Natural killer cell treated with Interleukin-12 subunit alpha and Interleukin-12 subunit beta and Interleukin-15 and Interleukin-18, amount 100 ng/mL, for 72 hours (primary cell): ENCODE data around the gene PRDM16. TPM values are rescaled to one million over a fixed set of nuclear protein-coding genes. Genes with fewer than 3 reads are reported as not detected.
A peak's percentile ranks its signal among the peaks of the same experiment; 100 is the strongest.

Source experiments
- ATAC-seq, 2 donors: fragments of 150-1000 bp; cut with Tn5 transposase in 1 of 2; sonication (Bioruptor Pico), chemical (Tn5 transposase) in 1 of 2; 2 replicates each; pipeline ENCODE4 v1.10.0; 2021
- DNase-seq: peaks from one replicate; pipeline ENCODE4 v3.0.0; 2022; ENCODE audit warnings: low spot score
- H3K27ac Mint-ChIP-seq, 2 donors: 1 replicate in 1 of 2; 2 replicates in 1 of 2; pipeline ENCODE4 v1.8.0; 2022; ENCODE audit warnings: mixed read lengths in 2 of 2, mild to moderate bottlenecking in 1 of 2, moderate library complexity in 1 of 2
- H3K27me3 Mint-ChIP-seq, 2 donors: 1 replicate in 1 of 2; 2 replicates in 1 of 2; pipeline ENCODE4 v1.8.0; 2022; ENCODE audit warnings: mixed read lengths in 2 of 2
- H3K36me3 Mint-ChIP-seq: one replicate; pipeline ENCODE4 v1.8.0; 2022; ENCODE audit warnings: mixed read lengths
- H3K4me1 Mint-ChIP-seq, 2 donors: 1 replicate in 1 of 2; 2 replicates in 1 of 2; pipeline ENCODE4 v1.8.0; 2022; ENCODE audit warnings: low read depth in 2 of 2, mixed read lengths in 2 of 2, mild to moderate bottlenecking in 1 of 2
- H3K4me3 Mint-ChIP-seq: one replicate; pipeline ENCODE4 v1.8.0; 2022; ENCODE audit warnings: mixed read lengths
- H3K9me3 Mint-ChIP-seq: 2 replicates; pipeline ENCODE4 v1.8.0; 2022; ENCODE audit warnings: mixed read lengths
- total RNA-seq, 2 donors: library from RNA; stranded (reverse); gene quantifications; one replicate each; pipeline ENCODE4 v1.2.3, GENCODE V29; 2022

PRDM16 gene
- total RNA-seq, 2 donors from 2014 or later: not detected

- Mint-ChIP-seq H3K36me3 (no peaks in the 10 kb centered on the region), H3K4me3 (no peak overlapping the region), H3K27me3 (no peaks in the 10 kb centered on the region), H3K27ac (no peak overlapping the region), H3K4me1 (no peaks in the 10 kb centered on the region), H3K9me3 (no peaks in the 10 kb centered on the region)
- ATAC-seq: no peak
- peak; percentile 59 for DNase-seq
Observed at GRCh38 chr1:3028531-3029282, 40.3 kb upstream of the PRDM16 start.

- no peak overlapping the region for H3K4me3 Mint-ChIP-seq
- peak; percentile 34 for DNase-seq
- no peaks in the 10 kb centered on the region for H3K9me3 Mint-ChIP-seq
- H3K36me3 Mint-ChIP-seq: no peaks in the 10 kb centered on the region
- no peaks in the 10 kb centered on the region for H3K27me3 Mint-ChIP-seq
- ATAC-seq: no peak
- H3K4me1 Mint-ChIP-seq: no peaks in the 10 kb centered on the region
- no peak overlapping the region for H3K27ac Mint-ChIP-seq
Observed at GRCh38 chr1:3029481-3029961, 39.5 kb upstream of the PRDM16 start.

GRCh38 chr1:3029991-3030662 lies 38.9 kb upstream of the PRDM16 start:
- Mint-ChIP-seq H3K4me1 (no peaks in the 10 kb centered on the region), H3K27ac (no peak overlapping the region), H3K27me3 (no peaks in the 10 kb centered on the region), H3K9me3 (no peaks in the 10 kb centered on the region), H3K36me3 (no peaks in the 10 kb centered on the region), H3K4me3 (no peak overlapping the region)
- DNase-seq: peak; percentile 56
- ATAC-seq: no peak

DNA sequence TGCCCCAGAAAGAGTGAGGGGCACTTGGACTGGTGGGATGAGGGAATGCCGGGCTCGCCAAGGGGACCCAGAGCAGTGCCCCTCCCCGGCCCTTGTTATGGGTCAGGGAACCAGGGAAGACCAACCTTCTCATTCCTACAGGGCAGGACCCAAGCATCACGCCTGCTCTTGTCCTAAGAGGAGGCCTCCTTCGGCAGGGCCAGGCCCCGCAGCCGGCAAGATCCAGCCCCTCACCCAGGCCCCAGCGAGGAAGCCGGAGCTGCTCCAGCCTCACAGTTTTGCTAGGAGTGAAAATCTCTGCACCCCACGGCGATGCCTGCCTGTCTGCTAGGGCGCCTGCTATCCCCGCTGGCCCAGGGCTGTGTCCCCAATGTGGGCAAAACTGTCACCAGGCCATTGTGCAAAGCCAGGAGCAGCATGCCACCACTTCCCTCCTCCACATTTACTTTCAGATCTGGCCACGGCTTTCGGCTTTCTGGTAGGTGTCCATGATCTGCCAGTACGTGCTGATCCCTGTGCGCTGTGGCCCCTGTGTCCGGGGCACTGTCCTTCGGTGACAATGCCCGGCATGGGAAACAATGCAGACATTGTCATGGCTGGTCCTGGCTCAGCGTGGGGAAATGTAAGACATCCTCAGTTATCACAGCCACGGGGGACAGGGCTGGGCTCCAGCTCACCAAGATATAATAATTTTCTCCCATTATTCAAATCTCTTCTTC lies 38.2 kb upstream of the PRDM16 start:
- H3K4me1 Mint-ChIP-seq: no peaks in the 10 kb centered on the region
- no peak overlapping the region for H3K4me3 Mint-ChIP-seq
- H3K27me3 Mint-ChIP-seq: no peaks in the 10 kb centered on the region
- no peak overlapping the region for H3K27ac Mint-ChIP-seq
- H3K9me3 Mint-ChIP-seq: no peaks in the 10 kb centered on the region
- H3K36me3 Mint-ChIP-seq: no peaks in the 10 kb centered on the region
- ATAC-seq (no peak), DNase-seq (no peak)

DNA sequence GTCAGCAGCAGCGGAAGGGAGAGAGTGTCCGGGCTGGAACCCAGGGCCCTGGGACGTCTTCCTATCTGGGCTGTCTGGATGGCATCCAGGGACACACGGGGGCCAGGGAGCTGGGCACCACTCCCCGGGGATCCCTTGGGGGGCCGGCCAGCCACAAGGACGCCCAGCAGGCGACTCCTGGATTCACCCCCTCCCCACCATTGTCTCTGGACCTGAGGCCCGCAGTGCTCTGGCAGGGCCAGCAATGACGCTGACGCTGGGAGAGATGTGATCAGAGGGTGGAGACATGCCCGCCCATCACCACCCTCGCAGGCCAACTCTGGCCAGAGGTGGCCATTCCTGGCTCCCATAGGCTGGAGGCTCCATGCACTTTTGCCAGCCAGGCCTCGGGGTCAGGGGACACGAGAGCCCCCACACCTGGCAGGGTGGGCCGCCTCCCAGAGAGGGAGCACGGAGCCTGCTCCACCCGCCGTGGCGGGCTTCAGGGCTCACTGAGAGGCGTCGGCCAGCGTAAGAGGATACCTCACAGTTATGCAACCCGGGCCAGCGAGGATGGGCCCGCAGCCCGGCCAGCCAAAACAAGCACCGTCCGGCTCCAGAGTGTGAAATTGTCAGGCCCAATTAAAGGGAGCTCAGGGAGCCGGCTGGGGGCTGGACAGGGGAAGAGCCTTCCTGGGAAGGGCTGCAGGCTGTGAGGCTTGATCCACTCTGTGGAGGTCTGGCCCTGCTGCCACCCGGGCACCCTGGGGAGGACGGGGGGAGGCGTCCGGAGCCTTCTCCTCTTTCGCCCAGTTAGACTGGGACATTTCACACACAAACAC lies 37.4 kb upstream of the PRDM16 start:
- H3K4me3 Mint-ChIP-seq: no peak overlapping the region
- DNase-seq: peak; percentile 18
- no peak overlapping the region for H3K27ac Mint-ChIP-seq
- no peaks in the 10 kb centered on the region for H3K9me3 Mint-ChIP-seq
- H3K36me3 Mint-ChIP-seq: no peaks in the 10 kb centered on the region
- ATAC-seq: no peak
- H3K27me3 Mint-ChIP-seq: no peaks in the 10 kb centered on the region
- H3K4me1 Mint-ChIP-seq: no peaks in the 10 kb centered on the region

DNA sequence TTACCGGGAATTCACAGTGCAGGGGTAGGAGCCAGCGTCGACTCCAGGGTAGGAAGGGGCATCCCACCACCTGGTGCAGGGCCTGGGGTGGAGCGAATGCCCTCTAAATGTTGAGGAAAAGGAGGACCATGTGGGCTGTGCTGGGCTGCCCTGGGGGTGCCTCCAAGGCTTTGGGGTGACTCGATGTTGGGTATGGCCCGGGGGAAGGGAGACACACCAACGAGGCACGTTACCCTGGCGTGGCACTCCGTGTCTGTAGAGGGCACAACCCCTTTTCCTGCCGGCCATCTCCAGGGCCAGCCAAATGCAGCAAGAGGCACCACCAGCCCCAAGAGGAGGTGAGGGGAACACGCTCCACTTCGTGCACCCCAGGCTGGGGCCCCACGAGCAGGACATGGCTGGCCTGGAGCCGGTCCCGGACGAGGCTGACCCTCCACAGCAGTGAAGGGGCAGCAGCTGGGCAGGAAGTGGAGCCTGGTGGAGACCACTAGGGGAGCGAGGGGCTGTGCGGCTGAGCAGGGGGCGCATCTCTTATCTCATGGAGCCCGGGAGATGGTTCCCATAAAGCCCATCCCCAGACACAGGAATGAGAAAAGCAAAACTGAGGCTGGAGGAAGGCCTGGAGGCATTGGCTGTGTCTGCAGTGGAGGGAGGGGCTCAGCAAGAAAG lies 36.5 kb upstream of the PRDM16 start:
- H3K9me3 Mint-ChIP-seq: no peaks in the 10 kb centered on the region
- no peak overlapping the region for H3K4me3 Mint-ChIP-seq
- no peaks in the 10 kb centered on the region for H3K27me3 Mint-ChIP-seq
- peak; percentile 38 for DNase-seq
- H3K36me3 Mint-ChIP-seq: no peaks in the 10 kb centered on the region
- H3K27ac Mint-ChIP-seq: no peak overlapping the region
- no peaks in the 10 kb centered on the region for H3K4me1 Mint-ChIP-seq
- no peak for ATAC-seq

GRCh38 chr1:3033040-3033789 lies 35.8 kb upstream of the PRDM16 start:
- Mint-ChIP-seq H3K4me3 (no peak overlapping the region), H3K36me3 (no peaks in the 10 kb centered on the region), H3K9me3 (no peaks in the 10 kb centered on the region), H3K27me3 (no peaks in the 10 kb centered on the region), H3K27ac (no peak overlapping the region), H3K4me1 (no peaks in the 10 kb centered on the region)
- ATAC-seq (no peak), DNase-seq (peak; percentile 56)

DNA sequence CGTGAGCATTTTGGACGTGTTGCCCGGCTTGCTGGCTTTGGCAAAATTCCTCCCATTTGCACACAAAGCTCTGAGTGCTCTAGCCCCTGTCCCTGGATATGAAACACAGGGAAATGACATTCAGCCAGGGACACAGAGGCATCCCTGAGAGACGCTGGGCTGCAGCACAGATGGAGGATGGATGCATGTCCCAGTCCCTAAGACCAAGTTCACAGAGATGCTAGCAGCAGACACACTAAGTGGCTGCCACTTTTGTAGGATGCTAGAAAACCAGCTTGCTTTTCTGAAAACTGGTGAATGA lies 35.3 kb upstream of the PRDM16 start:
- Mint-ChIP-seq H3K9me3 (no peaks in the 10 kb centered on the region), H3K4me3 (no peak overlapping the region), H3K27me3 (no peaks in the 10 kb centered on the region), H3K27ac (no peak overlapping the region), H3K4me1 (no peaks in the 10 kb centered on the region), H3K36me3 (no peaks in the 10 kb centered on the region)
- no peak for ATAC-seq
- no peak for DNase-seq

- no peak for ATAC-seq
- H3K36me3 Mint-ChIP-seq: no peaks in the 10 kb centered on the region
Observed at GRCh38 chr1:3034162-3034561, 34.8 kb upstream of the PRDM16 start.

GRCh38 chr1:3034728-3035562 lies 34.1 kb upstream of the PRDM16 start:
- H3K27ac Mint-ChIP-seq: no peak overlapping the region

More at GRCh38 chr1:3034162-3034561, 34.8 kb upstream of the PRDM16 start:
- Mint-ChIP-seq H3K4me3 (no peak overlapping the region), H3K4me1 (no peaks in the 10 kb centered on the region), H3K9me3 (no peaks in the 10 kb centered on the region), H3K27me3 (no peaks in the 10 kb centered on the region), H3K27ac (no peak overlapping the region)
- peak; percentile 50 for DNase-seq

GRCh38 chr1:3035563-3036446 lies 33.2 kb upstream of the PRDM16 start:
- ATAC-seq: no peak
- Mint-ChIP-seq H3K4me3 (no peak overlapping the region), H3K4me1 (no peaks in the 10 kb centered on the region), H3K9me3 (no peaks in the 10 kb centered on the region), H3K27ac (no peak overlapping the region), H3K27me3 (no peaks in the 10 kb centered on the region), H3K36me3 (no peaks in the 10 kb centered on the region)
- no peak for DNase-seq

More at GRCh38 chr1:3034728-3035562, 34.1 kb upstream of the PRDM16 start:
- H3K27me3 Mint-ChIP-seq: no peaks in the 10 kb centered on the region
- ATAC-seq: no peak
- H3K9me3 Mint-ChIP-seq: no peaks in the 10 kb centered on the region
- peak; percentile 55 for DNase-seq
- no peak overlapping the region for H3K4me3 Mint-ChIP-seq
- no peaks in the 10 kb centered on the region for H3K36me3 Mint-ChIP-seq
- H3K4me1 Mint-ChIP-seq: no peaks in the 10 kb centered on the region
